HEK293 (cell line): ENCODE data around the gene MRPS18B.

Experiments used
- CTCF ChIA-PET: fragments of 350-600 bp; formaldehyde crosslinking; extraction: SDS; loops from one replicate; lab custom pipeline; 2021; ENCODE audit warnings: antibody characterized with exemption; lab: Yijun Ruan, JAX
- POLR2A ChIA-PET: fragments of 300-600 bp; formaldehyde crosslinking; extraction: SDS; loops from one replicate; lab custom pipeline; 2020; ENCODE audit warnings: antibody characterized with exemption, inconsistent platforms; lab: Yijun Ruan, JAX
- H3K27ac ChIP-seq: fragments of 200-500 bp; sonication (Bioruptor generic); 2 replicates; pipeline ENCODE4 v1.5.1; 2014; ENCODE audit warnings: low read depth, low read length, control low read depth, inconsistent platforms; ENCODE audit errors: extremely low read depth
- H3K36me3 ChIP-seq, 2 experiments: fragments of 200-500 bp in 1 of 2; sonication (Bioruptor generic) in 1 of 2; 1 replicate in 1 of 2; 2 replicates in 1 of 2; pipeline ENCODE4 v1.5.1; 2014 to 2017; ENCODE audit warnings: inconsistent platforms in 2 of 2, low read length in 2 of 2; ENCODE audit not compliant: control insufficient read depth in 2 of 2, insufficient read depth in 1 of 2
- H3K4me1 ChIP-seq: fragments of 200-500 bp; sonication (Bioruptor generic); 2 replicates; pipeline ENCODE4 v1.5.1; 2014; ENCODE audit warnings: mild to moderate bottlenecking, low read length, inconsistent platforms; ENCODE audit not compliant: control insufficient read depth, insufficient read depth
- H3K4me3 ChIP-seq: 2 replicates; pipeline ENCODE4 v1.5.1; 2011; ENCODE audit warnings: low read depth, mild to moderate bottlenecking, control low read depth, low read length, moderate library complexity
- H3K9me3 ChIP-seq: fragments of 200-500 bp; sonication (Bioruptor generic); 2 replicates; pipeline ENCODE4 v1.5.1; 2014; ENCODE audit warnings: low read depth, low read length, inconsistent platforms; ENCODE audit not compliant: control insufficient read depth, insufficient read depth
- CTCF ChIP-seq: fragments of 450-650 bp; formaldehyde crosslinking; IDR thresholded peaks from 2 replicates; pipeline ENCODE4 v1.5.1; 2016; ENCODE audit warnings: missing biosample characterization, missing genetic modification characterization
- EGR2 ChIP-seq: fragments of 450-650 bp; formaldehyde crosslinking; IDR thresholded peaks from 2 replicates; pipeline ENCODE4 v1.5.1; 2016; ENCODE audit warnings: low read depth, missing biosample characterization, missing genetic modification characterization
- GLIS2 ChIP-seq: fragments of 450-650 bp; formaldehyde crosslinking; IDR thresholded peaks from 2 replicates; pipeline ENCODE4 v1.5.1; 2016; ENCODE audit warnings: missing biosample characterization, missing genetic modification characterization
- HOXD13 ChIP-seq: sonication (generic); formaldehyde crosslinking; IDR thresholded peaks from 2 replicates; pipeline ENCODE4 v1.8.0; 2022; ENCODE audit warnings: missing genetic modification reagents, borderline replicate concordance
- KLF1 ChIP-seq: fragments of 450-650 bp; formaldehyde crosslinking; IDR thresholded peaks from 2 replicates; pipeline ENCODE4 v1.5.1; 2016; ENCODE audit warnings: missing biosample characterization, missing genetic modification characterization
- SP3 ChIP-seq: fragments of 450-650 bp; formaldehyde crosslinking; IDR thresholded peaks from 2 replicates; pipeline ENCODE4 v1.5.1; 2016; ENCODE audit warnings: missing biosample characterization, missing genetic modification characterization
- SP7 ChIP-seq: fragments of 450-650 bp; formaldehyde crosslinking; IDR thresholded peaks from 2 replicates; pipeline ENCODE4 v1.5.1; 2016; ENCODE audit warnings: missing biosample characterization, missing genetic modification characterization
- ZBTB17 ChIP-seq: fragments of 450-650 bp; formaldehyde crosslinking; IDR thresholded peaks from 2 replicates; pipeline ENCODE4 v1.5.1; 2016; ENCODE audit warnings: missing biosample characterization, missing genetic modification characterization
- ZBTB21 ChIP-seq: fragments of 450-650 bp; formaldehyde crosslinking; IDR thresholded peaks from 2 replicates; pipeline ENCODE4 v1.5.1; 2017; ENCODE audit warnings: missing biosample characterization, missing genetic modification characterization
- ZNF214 ChIP-seq: fragments of 450-650 bp; formaldehyde crosslinking; IDR thresholded peaks from 2 replicates; pipeline ENCODE4 v1.5.1; 2017; ENCODE audit warnings: missing biosample characterization, mild to moderate bottlenecking, missing genetic modification characterization, borderline replicate concordance
- ZNF398 ChIP-seq: fragments of 450-650 bp; formaldehyde crosslinking; IDR thresholded peaks from 2 replicates; pipeline ENCODE4 v1.5.1; 2017; ENCODE audit warnings: missing biosample characterization, missing genetic modification characterization
- ZNF488 ChIP-seq: fragments of 450-650 bp; formaldehyde crosslinking; IDR thresholded peaks from 2 replicates; pipeline ENCODE4 v1.5.1; 2016; ENCODE audit warnings: missing biosample characterization, missing genetic modification characterization
- ZNF501 ChIP-seq: fragments of 450-650 bp; formaldehyde crosslinking; IDR thresholded peaks from 2 replicates; pipeline ENCODE4 v1.5.1; 2016; ENCODE audit warnings: missing biosample characterization, missing genetic modification characterization
- ZNF600 ChIP-seq: fragments of 450-650 bp; formaldehyde crosslinking; IDR thresholded peaks from 2 replicates; pipeline ENCODE4 v1.5.1; 2016; ENCODE audit warnings: missing biosample characterization, missing genetic modification characterization
- ZNF623 ChIP-seq: fragments of 450-650 bp; formaldehyde crosslinking; IDR thresholded peaks from 2 replicates; pipeline ENCODE4 v1.5.1; 2016; ENCODE audit warnings: missing biosample characterization, missing genetic modification characterization
- ZNF629 ChIP-seq: fragments of 450-650 bp; formaldehyde crosslinking; IDR thresholded peaks from 2 replicates; pipeline ENCODE4 v1.5.1; 2017; ENCODE audit warnings: missing biosample characterization, missing genetic modification characterization
- ZNF777 ChIP-seq: fragments of 450-650 bp; formaldehyde crosslinking; IDR thresholded peaks from 2 replicates; pipeline ENCODE4 v1.5.1; 2017; ENCODE audit warnings: missing biosample characterization, missing genetic modification characterization, borderline replicate concordance
- TF ChIP-seq, protein P1 (sequence below): fragments of 450-650 bp; formaldehyde crosslinking; IDR thresholded peaks from 2 replicates; pipeline ENCODE4 v1.5.1; 2016; ENCODE audit warnings: missing biosample characterization, missing genetic modification characterization, low read depth
- TF ChIP-seq, protein P2 (sequence below): fragments of 450-650 bp; formaldehyde crosslinking; IDR thresholded peaks from 2 replicates; pipeline ENCODE4 v1.5.1; 2016; ENCODE audit warnings: missing biosample characterization, missing genetic modification characterization
- TF ChIP-seq, protein P3 (sequence below): fragments of 450-650 bp; IDR thresholded peaks from 2 replicates; pipeline ENCODE4 v1.5.1; 2018; ENCODE audit warnings: missing biosample characterization, missing genetic modification characterization

Gene MRPS18B

GRCh38 chr6:30666300-30666699, 48.7 kb downstream of the MRPS18B start (continued):
- TF ChIP-seq ZBTB21 (peak; percentile 76), KLF1 (tag by site-specific recombination) (peak; percentile 40), ZBTB17 (tag by site-specific recombination) (peak; percentile 51; the same call in 1 of the 2 replicates), SP7 (tag by site-specific recombination) (peak; percentile 70; the same call in 1 of the 2 replicates), ZNF629 (tag by site-specific recombination) (peak; percentile 86), GLIS2 (0 out of 2 replicates have a peak, but pooled peaks have one; percentile 22)
- TF ChIP-seq, protein P1, sequence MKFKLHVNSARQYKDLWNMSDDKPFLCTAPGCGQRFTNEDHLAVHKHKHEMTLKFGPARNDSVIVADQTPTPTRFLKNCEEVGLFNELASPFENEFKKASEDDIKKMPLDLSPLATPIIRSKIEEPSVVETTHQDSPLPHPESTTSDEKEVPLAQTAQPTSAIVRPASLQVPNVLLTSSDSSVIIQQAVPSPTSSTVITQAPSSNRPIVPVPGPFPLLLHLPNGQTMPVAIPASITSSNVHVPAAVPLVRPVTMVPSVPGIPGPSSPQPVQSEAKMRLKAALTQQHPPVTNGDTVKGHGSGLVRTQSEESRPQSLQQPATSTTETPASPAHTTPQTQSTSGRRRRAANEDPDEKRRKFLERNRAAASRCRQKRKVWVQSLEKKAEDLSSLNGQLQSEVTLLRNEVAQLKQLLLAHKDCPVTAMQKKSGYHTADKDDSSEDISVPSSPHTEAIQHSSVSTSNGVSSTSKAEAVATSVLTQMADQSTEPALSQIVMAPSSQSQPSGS (tag by site-specific recombination) = peak; percentile 91

DNA sequence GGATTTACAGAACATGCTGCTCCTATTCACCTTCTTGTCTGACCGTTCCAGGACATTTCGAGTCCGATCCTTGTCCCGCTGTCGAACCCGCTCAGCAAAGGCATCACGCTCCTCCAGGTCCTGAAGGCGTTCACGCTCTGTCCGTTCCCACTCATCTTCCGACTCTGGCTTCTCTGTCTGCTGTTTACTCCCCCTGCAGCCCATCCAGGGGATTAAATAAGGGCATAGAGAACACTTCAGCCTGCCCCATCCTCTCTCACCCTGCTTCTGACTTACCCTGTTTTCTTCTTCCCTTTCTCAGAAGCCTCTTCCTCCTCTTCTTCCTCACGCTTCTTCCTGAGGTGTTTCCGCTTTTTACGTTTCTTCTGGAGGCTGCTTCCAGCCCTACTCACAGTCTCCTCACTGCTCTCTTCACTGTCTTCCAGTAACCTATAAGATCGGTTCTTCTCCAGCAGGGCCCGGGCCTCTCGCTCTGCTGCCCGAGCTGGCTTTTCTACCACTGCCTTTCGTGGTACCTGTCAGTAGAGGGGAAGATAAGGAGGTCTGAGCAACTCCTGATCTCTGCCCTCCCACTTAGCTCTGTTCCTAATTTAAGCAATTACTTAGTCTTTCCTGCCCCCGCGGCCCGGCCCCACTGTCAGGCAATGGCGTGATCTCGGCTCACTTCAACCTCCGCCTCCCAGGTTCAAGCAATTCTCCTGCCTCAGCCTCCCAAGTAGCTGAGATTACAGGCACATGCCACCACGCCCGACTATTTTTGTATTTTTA, 53.3 kb downstream of the MRPS18B start:
- ChIA-PET POLR2A (interaction anchor here (0.6 to 2.7 kb wide), 3 partner anchors 57 to 181 kb away, joined by 3 to 39 read pairs (median 5); no protein-coding TSS in a partner anchor), CTCF (interaction anchor here (1.0 to 19.6 kb wide), 6 partner anchors 10 to 412 kb away, joined by 3 to 692 read pairs (median 10); partner anchors contain the start of genes MDC1 and TUBB)
- Histone ChIP-seq H3K27ac (no peak overlapping the region), H3K4me1 (0 out of 2 replicates have a peak, but pooled peaks cover 3% of the 10 kb centered on the region), H3K4me3 (no peak overlapping the region), H3K36me3 (peaks cover 34 to 39% of the 10 kb centered on the region in 2 experiments), H3K9me3 (no peaks in the 10 kb centered on the region)
- no peak for TF ChIP-seq ZNF214 (tag by site-specific recombination)
- 0 out of 2 replicates have a peak, but pooled peaks have one; percentile 32 for TF ChIP-seq EGR2
- peak; percentile 50 for TF ChIP-seq CTCF (tag by site-specific recombination)
- TF ChIP-seq, protein P2, sequence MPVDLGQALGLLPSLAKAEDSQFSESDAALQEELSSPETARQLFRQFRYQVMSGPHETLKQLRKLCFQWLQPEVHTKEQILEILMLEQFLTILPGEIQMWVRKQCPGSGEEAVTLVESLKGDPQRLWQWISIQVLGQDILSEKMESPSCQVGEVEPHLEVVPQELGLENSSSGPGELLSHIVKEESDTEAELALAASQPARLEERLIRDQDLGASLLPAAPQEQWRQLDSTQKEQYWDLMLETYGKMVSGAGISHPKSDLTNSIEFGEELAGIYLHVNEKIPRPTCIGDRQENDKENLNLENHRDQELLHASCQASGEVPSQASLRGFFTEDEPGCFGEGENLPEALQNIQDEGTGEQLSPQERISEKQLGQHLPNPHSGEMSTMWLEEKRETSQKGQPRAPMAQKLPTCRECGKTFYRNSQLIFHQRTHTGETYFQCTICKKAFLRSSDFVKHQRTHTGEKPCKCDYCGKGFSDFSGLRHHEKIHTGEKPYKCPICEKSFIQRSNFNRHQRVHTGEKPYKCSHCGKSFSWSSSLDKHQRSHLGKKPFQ = 0 out of 2 replicates have a peak, but pooled peaks have one; percentile 32
- TF ChIP-seq SP3 (tag by site-specific recombination) = no peak
- no peak for TF ChIP-seq HOXD13
- no peak for TF ChIP-seq ZNF398
- no peak for TF ChIP-seq ZNF488 (tag by site-specific recombination)
- peak; percentile 45; the same call in 1 of the 2 replicates for TF ChIP-seq ZNF600 (tag by site-specific recombination)
- TF ChIP-seq, protein P3, sequence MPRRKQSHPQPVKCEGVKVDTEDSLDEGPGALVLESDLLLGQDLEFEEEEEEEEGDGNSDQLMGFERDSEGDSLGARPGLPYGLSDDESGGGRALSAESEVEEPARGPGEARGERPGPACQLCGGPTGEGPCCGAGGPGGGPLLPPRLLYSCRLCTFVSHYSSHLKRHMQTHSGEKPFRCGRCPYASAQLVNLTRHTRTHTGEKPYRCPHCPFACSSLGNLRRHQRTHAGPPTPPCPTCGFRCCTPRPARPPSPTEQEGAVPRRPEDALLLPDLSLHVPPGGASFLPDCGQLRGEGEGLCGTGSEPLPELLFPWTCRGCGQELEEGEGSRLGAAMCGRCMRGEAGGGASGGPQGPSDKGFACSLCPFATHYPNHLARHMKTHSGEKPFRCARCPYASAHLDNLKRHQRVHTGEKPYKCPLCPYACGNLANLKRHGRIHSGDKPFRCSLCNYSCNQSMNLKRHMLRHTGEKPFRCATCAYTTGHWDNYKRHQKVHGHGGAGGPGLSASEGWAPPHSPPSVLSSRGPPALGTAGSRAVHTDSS (tag by site-specific recombination) = peak; percentile 34; the same call in 1 of the 2 replicates
- TF ChIP-seq ZNF777 (tag by site-specific recombination) = no peak
- no peak for TF ChIP-seq ZNF501 (tag by site-specific recombination)
- no peak for TF ChIP-seq ZNF623 (tag by site-specific recombination)
